Measurements from ENCODE around the gene ARRDC5.

GRCh38 chr19:4908360-4908759 lies 5.7 kb upstream of the ARRDC5 start:
- no peak for TF ChIP-seq CTCF (optimal IDR thresholded peaks at IDR 0.05 in 1 of 3, IDR thresholded peaks at IDR 0.05 in 1 of 3, conservative IDR thresholded peaks at IDR 0.05 in 1 of 3; ENCODE audit: extremely low read depth in 1 of 3, insufficient read depth in 2 of 3, low read length in 3 of 3)
- TF ChIP-seq EZH2 (IDR thresholded peaks at IDR 0.05; ENCODE audit: low read length): no peak

All from keratinocyte (primary cell).